Stimulated activated naive CD8-positive, alpha-beta T cell treated with anti-CD3 and anti-CD28 coated beads, Interleukin-15, Interleukin-2, amounts not matched to agents 100 U/mL and 50 U/mL, for 24 hours (primary cell): Measurements from ENCODE around the gene PHC2.

ENCODE experiments used
- ATAC-seq: fragments of 150-1000 bp; cut with Tn5 transposase; one replicate; pipeline ENCODE4 v1.10.0; 2021
- DNase-seq: peaks from one replicate; pipeline ENCODE4 v3.0.0; 2021

The PHC2 gene

GRCh38 chr1:33455539-33456501, 24.9 kb upstream of the PHC2 start:
- ATAC-seq (peak; percentile 72), DNase-seq (peak; percentile 33)

- ATAC-seq (no peak), DNase-seq (no peak)
These were observed 23.9 kb upstream of the PHC2 start for GRCh38 chr1:33454646-33455282.

- DNase-seq (no peak), ATAC-seq (peak; percentile 57)
These were observed 15.7 kb upstream of the PHC2 start for GRCh38 chr1:33446590-33446989.

DNA sequence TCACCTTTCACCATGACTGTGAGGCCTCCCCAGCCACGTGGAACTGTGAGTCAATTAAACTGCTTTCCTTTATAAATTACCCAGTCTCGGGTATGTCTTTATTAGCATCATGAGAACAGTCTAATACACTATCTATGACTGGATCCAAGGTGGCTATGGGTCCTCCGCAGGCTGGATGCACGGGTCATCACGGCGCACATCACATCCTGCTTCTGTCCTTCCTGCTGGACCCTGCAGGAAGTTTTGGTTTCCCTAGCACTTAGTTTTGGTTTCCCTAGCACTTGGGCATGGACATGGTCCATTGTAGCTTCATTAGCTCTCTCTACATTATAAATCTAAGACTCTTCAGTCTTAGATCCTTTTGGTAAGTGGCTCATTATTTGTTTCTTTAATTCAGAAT, 14.2 kb upstream of the PHC2 start:
- no peak for DNase-seq
- ATAC-seq, result no peak

DNA sequence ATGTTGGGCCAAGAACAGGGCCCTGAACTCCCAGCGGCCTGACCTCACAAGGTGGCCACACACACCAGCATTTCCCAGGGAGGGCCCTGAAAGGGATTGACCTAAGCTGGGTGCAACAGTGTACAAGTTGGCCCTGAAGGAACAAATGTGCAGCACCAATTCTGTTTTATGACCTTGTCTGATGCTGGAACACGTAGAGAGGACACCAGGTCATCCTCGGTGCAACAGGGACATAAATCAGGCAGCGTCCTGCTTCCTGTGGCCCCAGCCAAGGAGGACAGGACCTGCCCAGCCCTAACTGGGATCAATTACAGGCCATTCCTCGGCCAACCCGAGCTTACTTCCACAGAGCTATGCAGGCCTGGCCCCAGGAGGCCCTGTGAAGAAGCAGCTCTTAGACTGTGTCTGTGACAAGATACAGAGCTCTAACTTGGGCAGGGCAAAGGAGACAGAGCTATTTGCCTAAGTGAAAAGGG, 12.8 kb upstream of the PHC2 start:
- ATAC-seq, result no peak
- no peak for DNase-seq

DNA sequence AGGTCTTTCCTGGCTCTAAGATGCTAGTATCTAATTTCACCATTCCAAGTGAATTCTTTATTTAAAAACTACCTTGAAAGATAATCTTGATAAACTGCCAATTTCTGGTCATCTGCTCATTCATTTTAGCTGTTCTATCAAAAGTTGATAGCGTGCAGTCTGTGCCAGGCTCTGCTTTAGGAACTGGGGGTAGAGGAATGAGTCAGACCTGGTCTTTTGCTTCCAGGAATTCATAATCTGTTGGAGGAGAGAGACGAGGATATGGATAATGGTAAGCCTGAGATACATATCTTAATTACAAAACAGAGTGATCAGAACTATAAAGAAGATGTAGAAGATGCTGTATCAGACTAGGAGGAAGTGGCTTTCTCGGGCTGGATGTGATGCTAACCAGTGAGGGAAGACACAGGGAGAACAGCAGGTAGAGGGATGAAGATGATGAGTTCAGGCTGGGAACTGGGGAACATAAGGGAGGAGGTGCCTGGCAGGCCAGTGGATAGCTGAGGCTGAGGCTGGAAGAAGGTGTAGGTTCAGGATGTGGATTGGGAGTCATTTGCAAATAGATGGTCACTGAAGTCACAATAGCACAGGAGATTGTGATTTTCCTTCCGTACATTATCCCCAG, 12.3 kb upstream of the PHC2 start:
- ATAC-seq, result no peak
- DNase-seq, result no peak

- ATAC-seq (no peak), DNase-seq (no peak)
These were observed 11.2 kb upstream of the PHC2 start for GRCh38 chr1:33442141-33442540.

DNA sequence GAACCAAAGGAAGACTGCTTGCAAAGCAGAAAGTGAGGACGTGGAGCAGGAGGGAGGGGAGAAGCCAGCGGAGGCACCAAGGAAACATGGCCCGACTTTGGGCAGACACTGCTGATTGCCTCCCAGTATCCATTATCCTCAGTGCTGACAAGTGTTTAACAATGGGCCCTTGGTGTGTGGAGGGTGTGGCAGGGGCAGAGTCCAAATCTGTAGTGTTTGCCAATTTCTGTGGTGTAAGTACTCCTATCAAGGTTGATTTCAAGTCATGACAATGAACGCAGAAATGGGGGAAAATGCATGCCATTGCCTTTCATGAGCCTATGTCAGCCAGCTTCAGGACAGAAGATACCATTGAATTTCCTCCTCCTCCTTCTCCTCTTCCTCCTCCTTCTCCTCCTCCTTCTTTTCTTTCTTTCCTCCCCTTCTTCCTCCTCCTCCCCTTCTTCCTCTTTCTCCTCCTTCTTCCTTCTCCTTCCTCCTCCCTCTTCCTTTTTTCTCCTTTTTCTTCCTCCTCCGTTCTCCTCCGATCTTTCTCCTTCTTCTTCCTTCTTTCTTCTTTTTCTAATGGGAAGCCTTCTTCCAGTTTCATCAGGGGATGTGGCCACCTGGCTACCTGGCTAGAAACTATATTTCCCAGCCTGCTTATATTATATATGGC, 10.3 kb upstream of the PHC2 start:
- no peak for DNase-seq
- no peak for ATAC-seq

- DNase-seq, result no peak
- no peak for ATAC-seq
These were observed 8.8 kb upstream of the PHC2 start for GRCh38 chr1:33439662-33440061.

DNA sequence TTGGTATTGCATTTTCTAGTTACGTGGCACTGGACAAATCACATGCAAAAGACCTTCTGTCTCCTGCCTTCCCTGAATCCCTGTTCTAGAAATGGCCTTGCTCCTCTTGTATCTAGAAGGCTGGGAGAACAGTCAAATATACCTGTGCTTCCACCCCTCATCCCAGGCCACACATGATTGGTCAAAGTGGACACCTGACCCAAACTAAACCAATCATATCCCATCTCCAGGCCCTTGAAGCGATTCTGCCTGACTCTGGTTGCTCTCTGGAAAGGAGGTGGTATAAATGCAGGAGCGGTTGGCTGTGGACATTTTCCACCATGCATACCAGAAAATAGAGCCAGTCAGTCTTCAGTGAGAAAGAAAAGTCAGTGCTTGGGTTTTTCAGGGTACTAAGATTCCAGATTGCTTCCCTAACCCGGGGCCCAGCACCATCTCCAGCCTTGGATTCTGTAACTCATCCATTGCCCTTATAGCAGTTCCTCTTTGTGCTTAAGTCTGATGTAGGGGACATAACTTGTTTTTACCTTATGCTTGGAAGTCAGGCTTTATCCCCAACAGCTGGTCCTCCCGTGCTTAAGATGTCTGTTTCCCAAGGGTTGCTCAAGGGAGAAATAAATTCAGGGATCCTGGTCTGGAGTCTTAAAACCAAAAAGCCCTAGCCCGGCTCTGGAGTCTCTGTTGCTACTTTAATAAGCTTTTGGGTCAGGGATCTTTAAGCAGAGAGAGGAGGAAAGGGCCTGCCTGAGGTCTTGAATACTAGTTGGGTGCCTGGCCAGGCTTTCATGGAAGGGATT, 7.7 kb upstream of the PHC2 start:
- DNase-seq (no peak), ATAC-seq (no peak)

- ATAC-seq, result no peak
- DNase-seq, result no peak
These were observed 5.8 kb upstream of the PHC2 start for GRCh38 chr1:33436557-33437285.

GRCh38 chr1:33435096-33435820, 4.4 kb upstream of the PHC2 start:
- DNase-seq, result no peak
- no peak for ATAC-seq

GRCh38 chr1:33434363-33434750, 3.5 kb upstream of the PHC2 start:
- ATAC-seq, result no peak

GRCh38 chr1:33433509-33434362, 2.8 kb upstream of the PHC2 start:
- no peak for ATAC-seq
- no peak for DNase-seq

More at GRCh38 chr1:33434363-33434750, 3.5 kb upstream of the PHC2 start:
- DNase-seq, result no peak

DNA sequence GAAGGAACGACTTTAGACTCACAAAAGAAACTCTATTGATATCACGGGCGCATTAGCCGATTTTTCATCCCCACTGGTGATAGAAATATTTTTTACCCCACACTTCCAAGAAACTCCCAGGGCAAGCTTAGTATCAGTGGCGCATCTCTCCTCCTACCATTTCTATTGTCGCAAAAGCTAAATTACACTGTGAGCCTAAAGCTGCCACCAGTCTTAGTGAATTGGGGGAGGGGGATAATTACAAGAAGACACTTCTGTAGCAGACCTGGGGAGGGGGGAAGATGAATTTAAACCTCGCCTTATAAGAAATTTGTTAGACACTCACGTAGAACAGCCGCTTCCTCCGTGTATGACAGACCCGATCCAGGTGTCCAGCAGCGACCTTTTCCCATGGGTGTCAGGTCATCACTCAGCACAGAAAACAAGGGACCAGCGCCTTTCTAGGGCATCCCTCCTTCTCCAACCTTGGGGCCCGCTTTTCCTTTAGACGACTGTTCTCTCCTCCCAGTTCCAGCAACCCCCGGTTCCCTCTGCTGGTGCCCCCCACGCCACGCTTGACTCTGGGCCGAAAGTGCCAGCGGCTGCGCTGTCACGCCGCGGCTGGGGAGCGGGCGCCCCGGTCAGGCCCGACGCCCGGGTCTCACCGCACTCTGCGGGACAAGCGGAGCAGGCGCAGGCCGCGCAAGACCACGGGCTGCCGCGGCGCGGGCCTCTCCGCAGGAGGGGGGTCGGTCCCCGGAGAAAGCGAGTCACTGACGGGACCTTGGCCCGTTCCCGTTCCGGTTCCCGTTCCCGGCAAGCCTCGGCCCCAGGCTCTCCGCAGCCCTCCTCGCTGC, 821 bp downstream of the PHC2 start:
- ATAC-seq (peak; percentile 3), DNase-seq (peak; percentile 19)

- DNase-seq, result no peak
- ATAC-seq, result no peak
These were observed 1.6 kb downstream of the PHC2 start for GRCh38 chr1:33429332-33429731.

DNA sequence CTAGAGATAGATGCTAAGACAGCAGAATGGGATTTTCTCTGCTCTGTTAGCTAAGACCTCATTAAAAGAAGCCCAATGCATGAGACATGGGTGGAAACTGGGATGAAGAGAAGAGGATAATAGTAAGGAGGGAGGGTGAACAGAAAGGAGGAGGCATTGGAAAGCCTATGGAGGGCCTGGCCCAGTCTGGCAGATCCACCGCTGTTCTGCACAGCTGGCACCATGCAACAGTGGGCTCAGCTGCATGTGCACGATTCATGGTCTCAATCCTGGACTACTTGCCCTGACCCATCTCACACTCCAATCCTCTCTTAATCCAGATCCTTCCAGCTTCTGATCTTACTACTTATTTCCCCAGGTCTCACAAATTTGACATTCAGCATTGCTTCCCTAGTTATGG, 2.2 kb downstream of the PHC2 start:
- ATAC-seq (no peak), DNase-seq (no peak)

GRCh38 chr1:33426916-33427315, 4.0 kb downstream of the PHC2 start:
- ATAC-seq (no peak), DNase-seq (no peak)
